Neural cell (in vitro differentiated cells): Measurements from ENCODE around the gene EYS. TPM values are rescaled to one million over a fixed set of nuclear protein-coding genes. Genes with fewer than 3 reads are reported as not detected.
"Not testable (repeated sequence)": the region's sequence is repeated elsewhere in the genome, so short reads cannot be mapped to it uniquely, and the experiment has no call there.

ENCODE experiments used
- H2AFZ ChIP-seq: fragments of 200-600, 300-800 bp; sonication (generic), shearing (Covaris generic); 2 replicates; pipeline ENCODE4 v1.6.0; 2014; ENCODE audit warnings: low read depth, mild to moderate bottlenecking, antibody characterized with exemption, low read length, moderate library complexity
- H3F3A ChIP-seq: fragments of 200-600 bp; shearing (Covaris generic); 2 replicates; pipeline ENCODE4 v1.6.1; 2016; ENCODE audit warnings: mild to moderate bottlenecking, moderate library complexity, mixed read lengths, antibody characterized with exemption, low read length; ENCODE audit not compliant: insufficient read depth, poor library complexity, severe bottlenecking
- H3K27ac ChIP-seq: fragments of 200-600, 300-800 bp; sonication (generic), shearing (Covaris generic); 2 replicates; pipeline ENCODE4 v1.5.1; 2014; ENCODE audit warnings: mild to moderate bottlenecking, low read length, moderate library complexity
- H3K27me3 ChIP-seq: fragments of 300-800, 200-600 bp; sonication (generic), shearing (Covaris generic); 2 replicates; pipeline ENCODE4 v1.6.0; 2014; ENCODE audit warnings: mild to moderate bottlenecking, low read depth, low read length, moderate library complexity; ENCODE audit not compliant: insufficient read depth
- H3K36me3 ChIP-seq: fragments of 300-800, 200-600 bp; sonication (generic), shearing (Covaris generic); 2 replicates; pipeline ENCODE4 v1.5.1; 2014; ENCODE audit warnings: mild to moderate bottlenecking, antibody characterized with exemption, low read length, moderate library complexity; ENCODE audit not compliant: insufficient read depth
- H3K4me2 ChIP-seq: fragments of 300-800, 200-600 bp; sonication (generic), shearing (Covaris generic); 2 replicates; pipeline ENCODE4 v1.6.0; 2014; ENCODE audit warnings: mild to moderate bottlenecking, low read length
- H3K4me3 ChIP-seq: fragments of 300-800, 200-600 bp; sonication (generic), shearing (Covaris generic); 2 replicates; pipeline ENCODE4 v1.5.1; 2014; ENCODE audit warnings: mild to moderate bottlenecking, low read length, moderate library complexity
- H3K79me2 ChIP-seq: fragments of 200-600 bp; shearing (Covaris generic); replicated peaks from 2 replicates; pipeline ENCODE4 v1.6.0; 2014; ENCODE audit warnings: mild to moderate bottlenecking, low read length, moderate library complexity; ENCODE audit not compliant: insufficient read depth
- H3K9ac ChIP-seq: fragments of 300-800, 200-600 bp; sonication (generic), shearing (Covaris generic); 2 replicates; pipeline ENCODE4 v1.6.1; 2016; ENCODE audit warnings: mild to moderate bottlenecking, low read length, mixed read lengths
- H3K9me2 ChIP-seq: fragments of 200-600 bp; shearing (Covaris generic); 2 replicates; pipeline ENCODE4 v1.6.1; 2016; ENCODE audit warnings: mild to moderate bottlenecking, low read length, mixed read lengths; ENCODE audit not compliant: insufficient read depth
- H3K9me3 ChIP-seq: fragments of 200-600, 300-800 bp; sonication (generic), shearing (Covaris generic); 2 replicates; pipeline ENCODE4 v1.6.1; 2016; ENCODE audit warnings: mild to moderate bottlenecking, mixed run types, low read length, moderate library complexity, mixed read lengths
- H4K20me1 ChIP-seq: fragments of 200-600 bp; shearing (Covaris generic); 2 replicates; pipeline ENCODE4 v1.6.1; 2016; ENCODE audit warnings: mild to moderate bottlenecking, mixed run types; ENCODE audit not compliant: insufficient read depth
- CTCF ChIP-seq: fragments of 450-650 bp; IDR thresholded peaks from 2 replicates; pipeline ENCODE4 v1.5.1; 2014; ENCODE audit warnings: antibody characterized with exemption, mild to moderate bottlenecking, moderate library complexity; ENCODE audit not compliant: poor library complexity, severe bottlenecking
- EP300 ChIP-seq: fragments of 450-650 bp; conservative IDR thresholded peaks from 2 replicates; pipeline ENCODE4 v1.6.1; 2014; ENCODE audit warnings: antibody characterized with exemption, mild to moderate bottlenecking, moderate library complexity; ENCODE audit not compliant: poor library complexity, severe bottlenecking
- EZH2 ChIP-seq: fragments of 200-600, 300-800 bp; shearing (Covaris generic), sonication (generic); IDR thresholded peaks from 2 replicates; pipeline ENCODE4 v1.6.1; 2014; ENCODE audit warnings: antibody characterized with exemption, low read length, borderline replicate concordance, mild to moderate bottlenecking; ENCODE audit not compliant: insufficient read depth, poor library complexity, severe bottlenecking
- MXI1 ChIP-seq: fragments of 450-650 bp; conservative IDR thresholded peaks from 2 replicates; pipeline ENCODE4 v1.6.1; 2014; ENCODE audit warnings: antibody characterized with exemption, mild to moderate bottlenecking; ENCODE audit not compliant: poor library complexity, severe bottlenecking
- POLR2AphosphoS5 ChIP-seq: IDR thresholded peaks from 2 replicates; pipeline ENCODE4 v1.6.1; 2012
- RAD21 ChIP-seq: fragments of 450-650 bp; conservative IDR thresholded peaks from 2 replicates; pipeline ENCODE4 v1.6.1; 2014; ENCODE audit warnings: antibody characterized with exemption, mild to moderate bottlenecking, moderate library complexity
- REST ChIP-seq: IDR thresholded peaks from 2 replicates; pipeline ENCODE4 v1.6.1; 2012; ENCODE audit warnings: borderline replicate concordance
- SMC3 ChIP-seq: fragments of 450-650 bp; conservative IDR thresholded peaks from 2 replicates; pipeline ENCODE4 v1.6.1; 2014; ENCODE audit warnings: antibody characterized with exemption, mild to moderate bottlenecking, moderate library complexity; ENCODE audit not compliant: poor library complexity
- TAF1 ChIP-seq: IDR thresholded peaks from 2 replicates; pipeline ENCODE4 v1.6.1; 2012; ENCODE audit warnings: low read depth
- polyA plus RNA-seq: library from polyadenylated mRNA; depleted of rRNA; stranded (reverse); fragments of >200 nt; gene quantifications from 2 replicates; pipeline ENCODE4 v1.2.3, GENCODE V29; 2014

EYS gene
- polyA plus RNA-seq, 1 donor from 2014 or later: 0.38 TPM

DNA sequence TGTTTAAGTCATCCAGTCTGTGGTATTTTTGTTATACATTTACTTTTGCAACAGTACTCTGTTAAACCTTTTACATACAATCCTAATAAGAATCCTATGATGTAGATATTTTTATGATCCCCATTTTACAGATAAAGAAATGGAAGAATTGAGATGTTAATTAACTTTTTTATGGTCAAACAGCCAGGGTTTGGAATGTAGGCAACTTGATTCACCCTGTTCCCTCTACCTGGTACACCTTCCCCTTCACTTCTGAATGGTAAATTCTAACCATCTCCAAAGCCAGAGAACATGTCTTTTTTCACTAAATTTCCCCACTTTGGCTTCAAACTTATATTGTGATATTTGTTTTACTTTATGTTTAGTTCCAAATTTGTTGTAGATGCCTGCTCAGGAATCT is 1771.3 kb downstream of the EYS start:
- no peaks in the 10 kb centered on the region for H3K9me3 ChIP-seq
- no peak overlapping the region for H3K4me2 ChIP-seq
- no peak overlapping the region for H3K4me3 ChIP-seq
- H3K27ac ChIP-seq: no peak overlapping the region
- no peaks in the 10 kb centered on the region for H3F3A ChIP-seq
- no peak overlapping the region for H2AFZ ChIP-seq
- no peaks in the 10 kb centered on the region for H3K27me3 ChIP-seq
- no peaks in the 10 kb centered on the region for H4K20me1 ChIP-seq
- H3K9me2 ChIP-seq: no peaks in the 10 kb centered on the region
- no peaks in the 10 kb centered on the region for H3K79me2 ChIP-seq
- H3K9ac ChIP-seq: no peak overlapping the region
- no peaks in the 10 kb centered on the region for H3K36me3 ChIP-seq
- TF ChIP-seq SMC3: no peak
- TF ChIP-seq POLR2AphosphoS5: no peak
- no peak for TF ChIP-seq EZH2
- TF ChIP-seq CTCF: no peak
- TF ChIP-seq EP300: no peak
- no peak for TF ChIP-seq REST
- no peak for TF ChIP-seq MXI1
- no peak for TF ChIP-seq TAF1
- no peak for TF ChIP-seq RAD21

GRCh38 chr6:63933948-63934347 is 1773.1 kb downstream of the EYS start:
- not testable (repeated sequence) for H3K4me2 ChIP-seq, H3K27me3 ChIP-seq, H3K4me3 ChIP-seq, H3K79me2 ChIP-seq, H3K36me3 ChIP-seq, H4K20me1 ChIP-seq, H3F3A ChIP-seq, H3K9ac ChIP-seq, H3K9me3 ChIP-seq, H3K9me2 ChIP-seq, H3K27ac ChIP-seq, H2AFZ ChIP-seq

DNA sequence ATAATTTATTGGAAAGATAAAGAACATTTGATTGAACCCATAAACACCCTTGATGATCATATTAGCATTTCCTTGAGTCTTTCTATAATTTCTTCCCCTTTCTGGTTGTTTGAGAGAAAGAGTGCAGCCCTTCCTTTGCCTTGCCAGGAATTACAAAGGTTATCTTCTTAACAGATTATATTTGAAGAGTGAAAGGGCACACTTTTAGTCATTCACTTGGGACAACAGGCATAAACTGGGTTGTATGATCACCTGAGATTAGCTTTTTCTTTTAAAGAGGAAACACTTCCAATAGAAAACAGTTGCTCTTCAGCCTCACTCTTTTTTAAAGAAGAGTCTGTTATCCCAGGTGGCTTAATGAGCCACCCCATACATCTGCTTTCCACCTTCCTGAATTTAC is 1776.2 kb downstream of the EYS start:
- Histone ChIP-seq H3K9ac (no peak overlapping the region), H3K9me3 (no peaks in the 10 kb centered on the region), H3K27me3 (no peaks in the 10 kb centered on the region), H3K4me3 (no peak overlapping the region), H3K4me2 (no peak overlapping the region), H2AFZ (no peak overlapping the region), H3K9me2 (no peaks in the 10 kb centered on the region), H3K27ac (no peak overlapping the region), H3K79me2 (no peaks in the 10 kb centered on the region), H3F3A (no peaks in the 10 kb centered on the region), H3K36me3 (no peaks in the 10 kb centered on the region), H4K20me1 (no peaks in the 10 kb centered on the region)
- TF ChIP-seq POLR2AphosphoS5: no peak
- no peak for TF ChIP-seq SMC3
- no peak for TF ChIP-seq RAD21
- no peak for TF ChIP-seq TAF1
- no peak for TF ChIP-seq EZH2
- no peak for TF ChIP-seq MXI1
- no peak for TF ChIP-seq EP300
- TF ChIP-seq REST: no peak
- TF ChIP-seq CTCF: no peak
